ENCODE measurements around the gene PDPN.

Gene PDPN

GRCh38 chr1:13619909-13620308, 36.3 kb downstream of the PDPN start:
- no peak for DNase-seq

- no peak for DNase-seq
Observed at GRCh38 chr1:13620825-13621224, 37.2 kb downstream of the PDPN start.

GRCh38 chr1:13622446-13622845, 38.8 kb downstream of the PDPN start:
- DNase-seq, result no peak

GRCh38 chr1:13623021-13623637, 39.5 kb downstream of the PDPN start:
- no peak for DNase-seq

DNA sequence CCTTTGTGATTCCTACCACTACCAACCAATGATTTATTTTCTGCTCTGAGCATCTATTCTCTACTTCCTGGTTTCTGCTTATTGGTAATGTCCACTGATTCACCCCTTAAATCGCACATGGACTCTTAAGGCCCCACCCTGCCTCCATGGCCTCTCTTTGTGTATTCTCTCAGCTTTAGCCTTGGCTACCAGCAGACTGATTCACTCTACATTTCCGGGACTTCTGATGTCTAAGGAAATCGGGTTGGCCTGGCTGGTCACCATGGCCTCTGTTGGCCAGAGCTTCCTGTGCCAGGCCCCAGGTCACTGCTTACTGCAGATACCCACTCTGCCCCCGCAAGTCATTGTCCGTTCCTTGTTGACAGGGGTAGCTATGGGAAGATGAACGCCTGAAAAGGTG, 40.9 kb downstream of the PDPN start:
- DNase-seq, result no peak

GRCh38 chr1:13627127-13627526, 43.5 kb downstream of the PDPN start:
- DNase-seq, result no peak

DNA sequence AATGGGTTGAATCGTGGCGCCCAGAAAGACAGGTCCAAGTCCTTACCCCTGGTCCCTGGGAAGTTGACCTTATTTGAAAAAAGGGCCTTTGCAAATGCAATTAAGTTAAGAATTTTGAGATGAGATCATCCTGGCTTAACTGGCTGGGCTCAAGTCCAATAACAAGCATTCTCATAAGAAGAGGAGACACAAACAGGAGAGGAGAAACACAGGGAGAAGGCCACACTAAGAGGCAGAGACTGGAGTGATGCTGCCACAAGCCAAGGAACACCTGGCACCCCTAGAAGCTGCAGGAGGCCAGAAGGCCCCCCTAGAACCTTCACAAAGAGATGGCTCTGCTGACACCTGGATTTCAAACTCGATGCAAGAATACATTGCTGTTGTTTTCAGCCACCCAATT, 44.6 kb downstream of the PDPN start:
- DNase-seq, result no peak

- DNase-seq, result no peak
Observed at GRCh38 chr1:13628711-13629110, 45.1 kb downstream of the PDPN start.

- no peak for DNase-seq
Observed at GRCh38 chr1:13642306-13643004, 58.8 kb downstream of the PDPN start.

DNA sequence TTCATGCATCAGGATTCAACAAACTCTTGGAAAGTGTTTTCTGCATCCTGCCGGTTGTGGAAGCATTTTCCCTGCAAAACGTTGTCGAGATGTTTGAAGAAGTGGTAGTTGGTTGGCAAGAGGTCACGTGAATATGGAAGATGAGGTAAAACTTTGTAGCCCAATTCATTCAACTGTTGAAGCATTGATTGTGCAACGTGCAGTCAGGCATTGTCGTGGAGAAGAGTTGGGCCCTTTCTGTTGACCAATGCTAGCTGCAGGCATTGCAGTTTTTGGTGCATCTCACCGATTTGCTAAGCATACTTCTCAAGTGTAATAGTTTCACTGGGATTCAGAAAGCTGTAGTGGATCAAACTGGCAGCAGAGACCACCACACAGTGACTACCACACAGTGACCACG, 59.4 kb downstream of the PDPN start:
- no peak for DNase-seq

DNA sequence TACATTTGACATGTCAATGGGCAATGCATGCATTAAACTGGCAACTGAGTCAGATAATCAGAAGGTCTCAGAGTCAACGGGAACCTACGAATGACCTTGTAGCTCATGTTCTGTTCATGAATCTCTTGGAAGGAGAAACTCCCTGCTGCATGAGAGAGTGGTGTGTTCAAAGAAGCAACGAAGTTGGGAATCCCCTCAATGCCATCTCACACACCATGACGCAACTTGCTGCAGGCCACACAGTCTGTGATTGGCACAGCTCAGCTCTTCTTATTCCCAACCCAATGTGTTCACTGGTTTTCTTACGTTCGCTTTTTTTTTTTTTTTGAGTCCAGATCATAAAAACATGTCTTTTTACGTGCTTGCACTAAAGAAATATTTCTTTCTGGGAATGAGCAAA, 62.9 kb downstream of the PDPN start:
- no peak for DNase-seq

GRCh38 chr1:13651279-13651678, 67.6 kb downstream of the PDPN start:
- DNase-seq, result no peak

DNA sequence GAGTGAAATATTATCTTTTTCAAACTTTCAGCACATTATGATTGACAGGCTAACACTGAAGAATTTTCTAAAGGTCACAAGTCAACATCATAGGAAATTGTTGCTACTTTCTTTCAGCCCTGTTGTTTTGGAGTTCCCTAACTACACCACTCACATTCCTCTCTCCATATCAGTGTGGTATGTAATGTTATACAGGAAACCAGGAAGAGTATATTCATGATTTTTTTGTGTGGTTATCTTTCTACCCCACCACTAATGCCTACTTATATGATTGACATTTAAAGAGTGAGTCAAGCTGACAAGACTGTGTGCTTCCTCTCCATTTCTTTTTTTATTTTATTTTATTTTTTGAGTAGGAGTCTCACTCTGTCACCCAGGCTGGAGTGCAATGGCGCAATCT, 68.6 kb downstream of the PDPN start:
- DNase-seq, result no peak

GRCh38 chr1:13661539-13661938, 77.9 kb downstream of the PDPN start:
- DNase-seq, result peak; percentile 35

DNA sequence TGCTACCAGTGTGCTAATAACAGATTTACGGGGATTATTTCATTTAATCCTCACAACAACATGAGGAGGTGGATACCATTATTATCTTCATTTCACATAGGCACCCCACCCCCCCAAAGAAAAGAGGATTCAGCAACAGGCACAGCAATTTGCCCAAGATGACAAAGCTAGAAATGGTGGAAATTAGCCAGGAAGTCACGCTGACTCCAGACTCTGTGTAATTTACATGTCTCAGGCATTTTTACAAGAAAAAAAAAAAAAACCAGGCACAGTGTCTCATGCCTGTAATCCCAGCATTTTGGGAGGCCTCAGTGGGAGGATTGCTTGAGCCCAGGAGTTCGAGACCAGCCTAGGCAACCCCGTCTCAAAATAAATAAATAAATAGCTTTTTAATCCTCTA, 78.9 kb downstream of the PDPN start:
- DNase-seq, result peak; percentile 70

- DNase-seq, result no peak
Observed at GRCh38 chr1:13663969-13664368, 80.3 kb downstream of the PDPN start.

DNA sequence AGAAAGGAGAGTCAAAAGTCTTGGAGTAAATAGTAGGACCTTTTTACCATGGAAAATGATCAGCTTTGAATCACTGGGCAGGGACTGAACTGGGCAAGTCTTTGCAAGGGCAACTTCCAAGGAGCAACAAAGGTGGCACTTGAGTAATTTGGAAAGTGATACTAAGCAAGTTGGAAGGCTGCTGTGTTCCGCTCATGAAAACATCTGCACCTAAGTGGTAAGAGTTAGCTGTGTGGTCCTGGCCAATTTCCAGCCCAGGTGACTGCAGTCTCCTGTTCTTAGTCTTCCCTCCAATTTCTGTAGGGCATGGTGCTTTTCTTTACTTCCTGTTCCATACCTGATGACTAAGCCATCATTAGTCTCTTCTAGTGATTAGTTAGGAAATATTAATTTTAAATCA, 80.8 kb downstream of the PDPN start:
- DNase-seq, result no peak

DNA sequence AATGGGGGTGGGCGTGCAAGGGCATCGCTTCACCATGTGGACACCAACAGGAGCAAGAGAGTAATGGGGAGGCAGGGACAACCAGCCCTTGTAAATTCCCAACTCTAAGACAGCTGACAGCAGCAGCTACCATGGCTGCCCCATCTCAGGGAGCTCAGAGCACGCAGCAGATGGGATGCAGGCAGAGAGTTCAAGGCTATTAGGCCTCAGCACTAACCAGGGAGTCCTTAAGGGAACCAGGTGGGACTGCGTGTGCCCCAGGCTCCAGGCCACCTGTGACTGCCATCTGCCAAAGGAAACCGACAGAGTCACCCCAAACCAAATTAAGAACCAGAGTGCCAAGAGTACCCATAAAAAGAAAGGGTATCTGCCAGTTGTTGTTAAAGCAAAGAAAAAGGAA, 82.7 kb downstream of the PDPN start:
- DNase-seq, result no peak
